ENCODE measurements around the gene CFAP61.

Gene CFAP61

GRCh38 chr20:20409331-20409730 lies 357.0 kb downstream of the CFAP61 start:
- no peak for DNase-seq

All from NCI-H1436 (cell line).